NT2/D1 (cell line): ENCODE data around the gene SSU72.
"Not testable (repeated sequence)": the region's sequence is repeated elsewhere in the genome, so short reads cannot be mapped to it uniquely, and the experiment has no call there.

Experiments used
- DNase-seq: peaks from one replicate; pipeline ENCODE4 v3.0.0-alpha.2; 2011; ENCODE audit warnings: low read depth, low spot score
- H3K27me3 ChIP-seq: 2 replicates; pipeline ENCODE4 v1.6.0; 2011; ENCODE audit warnings: mild to moderate bottlenecking; ENCODE audit not compliant: insufficient read length, insufficient read depth
- H3K36me3 ChIP-seq: 2 replicates; pipeline ENCODE4 v1.6.1; 2011; ENCODE audit warnings: mild to moderate bottlenecking, low read length, mixed read lengths; ENCODE audit not compliant: insufficient read depth, insufficient read length
- H3K4me1 ChIP-seq: 2 replicates; pipeline ENCODE4 v1.5.1; 2011; ENCODE audit not compliant: insufficient read depth, insufficient read length
- H3K4me3 ChIP-seq: 2 replicates; pipeline ENCODE4 v1.5.1; 2011; ENCODE audit warnings: low read depth; ENCODE audit not compliant: insufficient read length
- H3K9ac ChIP-seq: 2 replicates; pipeline ENCODE4 v1.6.0; 2011; ENCODE audit warnings: low read depth; ENCODE audit not compliant: insufficient read length
- H3K9me3 ChIP-seq: 2 replicates; pipeline ENCODE4 v1.5.1; 2011; ENCODE audit warnings: mild to moderate bottlenecking, low read length; ENCODE audit not compliant: insufficient read depth
- SUZ12 ChIP-seq: IDR thresholded peaks from 2 replicates; pipeline ENCODE4 v1.6.1; 2011; ENCODE audit not compliant: insufficient read length, insufficient read depth; ENCODE audit errors: extremely low read depth
- YY1 ChIP-seq: IDR thresholded peaks from 2 replicates; pipeline ENCODE4 v1.6.1; 2011; ENCODE audit not compliant: insufficient read length, insufficient read depth
- ZNF274 ChIP-seq: IDR thresholded peaks from 2 replicates; pipeline ENCODE4 v1.6.1; 2011; ENCODE audit warnings: mild to moderate bottlenecking, low read depth, low read length

Gene SSU72

DNA sequence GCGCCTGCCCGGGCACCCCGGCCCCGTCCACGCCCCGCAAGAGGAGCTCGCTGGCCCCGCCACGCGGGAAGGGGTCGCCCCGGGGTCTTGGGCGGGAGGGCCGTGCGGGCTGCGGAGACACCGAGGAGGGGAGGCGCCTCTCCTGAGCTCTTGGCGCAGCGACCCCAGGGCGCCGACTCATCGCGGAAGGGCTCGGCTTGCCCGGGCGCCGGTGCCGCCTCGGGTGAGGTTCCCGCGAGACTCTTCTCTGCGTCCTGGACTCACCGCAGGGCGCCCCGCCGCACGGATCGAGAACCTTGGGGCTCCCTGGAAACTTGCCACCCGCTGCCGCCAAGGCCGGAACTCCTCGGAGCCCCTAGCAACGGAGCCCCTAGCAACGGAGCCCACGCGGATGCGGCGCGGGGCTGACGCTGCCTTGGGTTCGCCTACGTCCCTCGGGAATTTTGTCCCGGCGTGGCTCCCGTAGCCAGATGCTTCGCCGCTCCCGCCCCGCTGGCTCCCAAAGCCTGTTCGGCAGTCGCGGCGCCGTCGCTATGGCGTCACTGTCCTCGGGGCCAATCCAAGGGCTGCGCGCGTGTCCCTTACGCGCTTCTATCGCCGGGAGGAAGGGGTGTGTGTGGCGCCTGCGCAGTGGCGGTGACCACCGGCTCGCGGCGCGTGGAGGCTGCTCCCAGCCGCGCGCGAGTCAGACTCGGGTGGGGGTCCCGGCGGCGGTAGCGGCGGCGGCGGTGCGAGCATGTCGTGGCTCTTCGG, 63.0 kb downstream of the SSU72 start, which contains the start of gene ATAD3A:
TSS of gene ATAD3A (plus strand) at position 630 of the 753 bp plus-strand sequence. CDS start at position 737, 107 bp downstream.
- Histone ChIP-seq H3K9ac (peak within 1 kb of the TSS; percentile 95), H3K9me3 (no peaks in the 10 kb centered on the region), H3K4me1 (no peaks in the 10 kb centered on the region), H3K27me3 (no peaks in the 10 kb centered on the region), H3K4me3 (peak within 1 kb of the TSS; percentile 71), H3K36me3 (peaks cover 18% of the 10 kb centered on the region)
- no peak for TF ChIP-seq YY1
- no peak for TF ChIP-seq ZNF274
- no peak for TF ChIP-seq SUZ12
- peak; percentile 90 for DNase-seq

DNA sequence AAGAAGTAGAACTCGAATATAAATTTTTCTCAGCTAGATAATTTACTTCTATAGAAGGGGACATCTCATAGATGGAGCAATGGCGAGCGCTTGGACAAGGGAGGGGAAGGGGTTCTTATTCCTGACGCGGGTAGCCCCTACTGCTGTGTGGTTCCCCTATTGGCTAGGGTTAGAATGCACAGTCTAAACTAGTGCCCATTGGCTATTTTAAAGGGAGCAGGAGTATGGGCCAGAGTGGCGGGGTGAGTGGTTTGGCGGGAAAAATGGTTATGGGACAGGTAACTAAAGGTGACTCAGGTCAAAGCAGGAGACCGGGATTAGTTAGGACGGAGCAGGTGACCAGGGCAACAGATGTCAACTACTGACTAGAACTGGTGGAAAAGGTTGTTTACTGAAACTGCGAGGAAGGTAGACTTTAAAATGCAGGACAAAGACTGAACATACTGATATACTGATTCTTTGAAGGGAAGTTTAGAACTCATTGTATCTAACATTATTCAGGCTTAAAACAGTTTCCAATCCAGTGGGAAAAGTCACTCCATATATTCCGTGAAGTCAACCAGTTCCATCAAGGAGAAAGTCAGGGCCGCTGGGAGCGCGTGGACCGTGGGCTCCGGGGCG, 63.6 kb downstream of the SSU72 start:
- Histone ChIP-seq H3K9me3 (no peaks in the 10 kb centered on the region), H3K4me1 (no peaks in the 10 kb centered on the region), H3K27me3 (no peaks in the 10 kb centered on the region), H3K4me3 (peak overlapping the region; percentile 71), H3K9ac (peak overlapping the region; percentile 95), H3K36me3 (peaks cover 13% of the 10 kb centered on the region)
- no peak for TF ChIP-seq SUZ12
- TF ChIP-seq YY1 = no peak
- no peak for TF ChIP-seq ZNF274
- no peak for DNase-seq

DNA sequence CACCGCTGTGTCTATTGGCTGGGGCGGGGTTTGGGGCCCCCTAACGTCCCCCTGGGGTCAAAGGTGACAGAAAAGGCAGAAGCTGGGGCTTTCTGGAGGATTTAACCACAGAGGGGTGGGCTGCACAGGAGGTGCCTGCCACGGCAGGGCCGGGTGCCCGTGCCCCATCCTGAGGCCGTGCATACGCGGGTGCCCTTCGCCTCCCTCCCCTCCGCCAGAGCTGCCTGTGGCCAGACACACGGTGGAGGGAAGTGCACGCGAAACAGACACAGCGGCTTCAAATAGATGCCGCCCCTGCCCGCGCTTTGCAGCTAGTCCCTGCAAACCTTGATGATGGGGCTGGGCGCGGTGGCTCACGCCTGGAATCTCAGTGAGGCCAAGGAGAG, 65.2 kb downstream of the SSU72 start:
- not testable (repeated sequence) for H3K27me3 ChIP-seq, DNase-seq, H3K9ac ChIP-seq, H3K9me3 ChIP-seq, H3K4me3 ChIP-seq, H3K4me1 ChIP-seq, H3K36me3 ChIP-seq

DNA sequence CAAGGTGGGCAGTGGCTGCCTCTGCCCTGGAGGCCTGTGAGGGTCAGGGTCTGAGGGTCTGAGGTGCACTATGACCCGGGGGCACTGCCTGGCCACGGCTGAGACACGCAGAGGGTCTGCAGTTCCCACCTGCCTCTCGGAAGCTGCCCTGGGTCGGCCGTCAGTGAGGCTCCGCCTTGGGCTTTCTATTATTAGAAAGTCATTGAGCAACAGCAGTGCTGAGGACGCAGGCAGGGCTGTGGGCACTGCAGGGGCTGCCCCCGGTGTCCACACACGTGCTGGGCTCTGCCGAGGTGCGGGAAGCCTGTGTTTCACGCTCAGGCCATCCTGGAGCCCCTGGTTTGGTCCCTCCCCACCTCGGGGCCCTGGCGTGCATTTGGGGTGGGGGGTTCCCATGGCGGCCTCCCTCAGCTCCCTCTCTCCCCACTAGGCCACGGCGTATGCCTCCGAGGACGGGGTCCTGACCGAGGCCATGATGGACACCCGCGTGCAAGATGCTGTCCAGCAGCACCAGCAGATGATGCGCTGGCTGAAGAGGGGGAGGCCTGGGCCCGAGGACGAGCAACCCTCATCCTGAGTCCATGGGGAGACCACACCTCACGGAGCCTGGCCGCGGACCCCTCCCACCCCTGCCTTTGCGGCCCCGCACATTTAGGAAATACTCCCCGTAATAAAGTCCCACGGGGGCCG, 65.7 kb downstream of the SSU72 start:
- not testable (repeated sequence) for H3K9ac ChIP-seq, H3K27me3 ChIP-seq, H3K36me3 ChIP-seq, H3K4me1 ChIP-seq, H3K4me3 ChIP-seq, DNase-seq, H3K9me3 ChIP-seq

DNA sequence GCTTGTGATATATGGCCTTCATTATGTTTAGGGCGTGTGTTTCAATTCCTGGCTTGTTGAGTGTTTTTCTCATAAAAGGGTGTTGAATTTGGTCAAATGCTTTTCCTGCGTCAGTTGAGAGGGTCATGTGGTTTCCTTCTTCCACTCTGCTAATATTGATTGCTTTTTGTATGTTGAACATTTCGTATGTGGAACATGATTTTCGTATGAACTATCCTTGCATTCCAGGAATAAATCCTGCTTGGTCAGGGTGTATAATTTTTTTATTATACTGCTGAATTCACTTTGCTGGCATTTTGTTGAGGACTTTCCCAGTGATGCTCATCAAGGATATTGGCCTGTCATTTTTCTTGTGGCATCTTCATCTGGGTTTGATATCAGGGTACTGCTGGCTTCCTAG, 67.4 kb downstream of the SSU72 start:
- H3K36me3 ChIP-seq = no peaks in the 10 kb centered on the region
- no peak for TF ChIP-seq ZNF274
- no peak for TF ChIP-seq YY1
- no peak for TF ChIP-seq SUZ12
- H3K9ac ChIP-seq = no peak overlapping the region
- H3K4me3 ChIP-seq = no peak overlapping the region
- no peaks in the 10 kb centered on the region for H3K27me3 ChIP-seq
- no peaks in the 10 kb centered on the region for H3K4me1 ChIP-seq
- no peak for DNase-seq
- no peaks in the 10 kb centered on the region for H3K9me3 ChIP-seq

- not testable (repeated sequence) for H3K36me3 ChIP-seq
Observed at GRCh38 chr1:1505801-1506200, 68.9 kb downstream of the SSU72 start.

GRCh38 chr1:1505366-1505798, 69.3 kb downstream of the SSU72 start:
- DNase-seq, H3K4me1 ChIP-seq, H3K4me3 ChIP-seq, H3K36me3 ChIP-seq, H3K9ac ChIP-seq, H3K27me3 ChIP-seq, H3K9me3 ChIP-seq: not testable (repeated sequence)

More at GRCh38 chr1:1505801-1506200, 68.9 kb downstream of the SSU72 start:
- not testable (repeated sequence) for H3K4me1 ChIP-seq, DNase-seq, H3K9ac ChIP-seq, H3K27me3 ChIP-seq, H3K9me3 ChIP-seq, H3K4me3 ChIP-seq

- H3K27me3 ChIP-seq, H3K9me3 ChIP-seq, DNase-seq, H3K4me3 ChIP-seq, H3K36me3 ChIP-seq, H3K4me1 ChIP-seq, H3K9ac ChIP-seq: not testable (repeated sequence)
Observed at GRCh38 chr1:1504777-1505365, 69.8 kb downstream of the SSU72 start.

DNA sequence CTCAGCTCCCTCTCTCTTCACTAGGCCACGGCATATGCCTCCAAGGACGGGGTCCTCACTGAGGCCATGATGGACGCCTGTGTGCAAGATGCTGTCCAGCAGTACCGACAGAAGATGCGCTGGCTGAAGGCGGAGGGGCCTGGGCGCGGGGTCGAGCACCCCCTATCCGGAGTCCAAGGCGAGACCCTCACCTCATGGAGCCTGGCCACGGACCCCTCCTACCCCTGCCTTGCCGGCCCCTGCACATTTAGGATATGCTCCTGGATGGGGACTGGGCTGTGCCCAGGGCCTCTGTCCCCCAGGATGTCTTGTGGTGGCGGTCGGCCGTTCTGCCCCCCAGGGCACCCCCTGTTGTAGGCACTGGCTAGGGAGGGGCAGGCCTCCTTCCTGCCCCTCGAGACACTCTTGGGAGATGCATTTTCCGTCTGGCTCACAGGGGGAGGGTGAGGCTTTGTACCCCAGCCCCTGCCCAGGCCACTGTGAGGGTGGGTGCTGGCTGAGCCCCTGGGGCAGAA, 79.1 kb downstream of the SSU72 start:
- DNase-seq, H3K27me3 ChIP-seq, H3K4me1 ChIP-seq, H3K9ac ChIP-seq, H3K4me3 ChIP-seq: not testable (repeated sequence)
- H3K36me3 ChIP-seq = peaks cover 43% of the 10 kb centered on the region
- H3K9me3 ChIP-seq = peaks cover 13% of the 10 kb centered on the region; the same call in 1 of the 2 replicates

DNA sequence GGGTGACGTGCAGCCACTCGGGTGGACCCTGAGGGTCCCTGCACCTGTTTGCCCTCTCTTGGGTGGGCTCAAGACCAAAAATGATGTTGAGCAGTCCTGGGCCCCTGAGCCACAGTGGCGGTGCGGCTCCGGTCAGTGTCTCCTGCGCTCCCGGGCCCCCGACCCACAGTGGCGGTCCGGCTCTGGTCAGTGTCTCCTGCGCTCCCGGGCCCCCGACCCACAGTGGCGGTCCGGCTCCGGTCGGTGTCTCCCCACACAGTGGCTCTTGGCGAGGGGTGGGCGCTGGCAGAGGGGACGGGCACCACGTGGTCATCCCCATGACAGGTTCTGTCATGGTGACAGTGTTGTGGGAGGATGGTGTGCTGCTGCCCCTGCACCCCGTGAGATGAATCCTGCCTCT, 80.4 kb downstream of the SSU72 start:
- Histone ChIP-seq H3K9me3 (peaks cover 14% of the 10 kb centered on the region; the same call in 1 of the 2 replicates), H3K36me3 (peaks cover 52% of the 10 kb centered on the region)
- H3K9ac ChIP-seq, H3K4me1 ChIP-seq, H3K4me3 ChIP-seq, H3K27me3 ChIP-seq, DNase-seq: not testable (repeated sequence)
